Raji (cell line): Measurements from ENCODE around the gene APBB1.

Source experiments
- POLR2A ChIP-seq: IDR thresholded peaks from 2 replicates; pipeline ENCODE4 v1.6.1; 2011; ENCODE audit warnings: low read depth, low read length, control low read depth; ENCODE audit not compliant: insufficient read depth

Gene APBB1

GRCh38 chr11:6437423-6437822, 18.5 kb upstream of the APBB1 start:
- TF ChIP-seq POLR2A, result no peak

DNA sequence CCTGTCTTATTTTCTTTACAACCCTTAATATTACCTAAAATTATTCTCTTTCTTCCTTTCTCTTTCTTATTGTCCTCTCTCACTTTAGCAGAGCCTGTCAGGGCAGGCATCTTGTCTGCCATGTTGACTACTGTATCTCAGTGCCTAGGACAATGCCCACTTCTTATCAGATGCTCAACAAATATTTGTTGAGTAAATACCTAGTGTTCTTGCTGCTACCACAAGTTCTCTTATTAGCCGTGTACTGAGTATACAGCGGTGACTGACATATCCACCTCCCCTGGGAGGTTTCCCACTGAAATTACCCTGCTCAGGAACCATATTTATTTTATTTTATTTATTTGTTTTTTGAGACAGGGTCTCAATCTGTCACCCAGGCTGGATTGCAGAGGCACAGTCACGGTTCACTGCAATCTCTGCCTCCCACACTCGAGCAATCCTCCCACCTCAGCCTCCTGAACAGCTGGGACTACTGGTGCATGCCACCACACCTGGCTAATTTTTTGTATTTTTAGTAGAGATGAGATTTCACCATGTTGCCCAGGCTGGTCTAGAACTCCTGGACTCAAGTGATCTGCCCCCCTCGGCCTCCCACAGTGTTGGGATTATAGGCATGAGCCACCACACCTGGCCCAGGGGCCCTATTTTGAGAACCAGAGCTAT, 15.2 kb upstream of the APBB1 start:
- TF ChIP-seq POLR2A, result no peak

- no peak for TF ChIP-seq POLR2A
Observed at GRCh38 chr11:6431861-6432260, 13.0 kb upstream of the APBB1 start.

- no peak for TF ChIP-seq POLR2A
Observed at GRCh38 chr11:6427516-6427915, 8.6 kb upstream of the APBB1 start.

- no peak for TF ChIP-seq POLR2A
Observed at GRCh38 chr11:6420677-6421076, 1.8 kb upstream of the APBB1 start.

DNA sequence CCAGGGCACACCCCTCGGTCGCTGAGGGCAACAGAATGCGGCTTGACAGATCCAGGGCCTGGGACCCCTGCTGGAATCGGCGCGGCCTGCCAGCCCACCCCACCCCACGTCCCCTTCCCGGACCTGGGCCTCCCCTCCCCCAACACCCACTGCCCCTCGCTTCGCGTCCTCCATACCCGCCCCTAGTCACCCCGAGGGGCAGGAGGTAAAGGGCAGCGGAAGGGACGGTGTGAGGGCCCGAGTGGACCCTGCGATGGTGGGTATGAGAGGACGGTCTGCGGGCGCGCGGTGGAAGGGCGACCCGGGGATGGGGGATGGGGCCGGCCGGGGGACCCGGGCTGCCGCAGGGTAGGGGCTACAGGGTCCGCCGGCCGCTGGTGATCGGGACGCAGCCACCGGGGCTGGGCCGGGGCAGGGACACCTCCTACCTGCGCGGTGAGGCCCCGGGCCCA, 311 bp downstream of the APBB1 start:
- no peak for TF ChIP-seq POLR2A

GRCh38 chr11:6417907-6418556, 862 bp downstream of the APBB1 start:
- no peak for TF ChIP-seq POLR2A

DNA sequence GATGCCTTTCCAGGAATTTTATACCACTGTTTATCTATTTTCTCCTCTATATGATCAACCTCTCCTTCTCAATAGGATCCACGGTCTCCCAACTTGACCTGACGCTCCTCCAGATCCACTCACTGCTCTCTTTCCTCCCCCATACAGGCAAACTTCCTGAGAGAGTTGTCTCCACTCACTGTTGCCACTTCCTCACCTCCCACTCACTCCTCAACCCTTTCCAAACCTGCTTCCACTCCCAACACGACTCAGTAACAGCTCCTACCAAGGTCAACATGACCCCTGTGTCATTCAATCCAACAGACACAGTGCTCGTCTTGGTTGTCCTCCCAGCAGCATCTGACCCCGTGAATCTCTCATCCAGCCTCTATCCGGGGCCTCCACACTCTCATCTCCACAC, 3.1 kb downstream of the APBB1 start:
- no peak for TF ChIP-seq POLR2A

- TF ChIP-seq POLR2A, result no peak
Observed at GRCh38 chr11:6414874-6415328, 4.0 kb downstream of the APBB1 start.

DNA sequence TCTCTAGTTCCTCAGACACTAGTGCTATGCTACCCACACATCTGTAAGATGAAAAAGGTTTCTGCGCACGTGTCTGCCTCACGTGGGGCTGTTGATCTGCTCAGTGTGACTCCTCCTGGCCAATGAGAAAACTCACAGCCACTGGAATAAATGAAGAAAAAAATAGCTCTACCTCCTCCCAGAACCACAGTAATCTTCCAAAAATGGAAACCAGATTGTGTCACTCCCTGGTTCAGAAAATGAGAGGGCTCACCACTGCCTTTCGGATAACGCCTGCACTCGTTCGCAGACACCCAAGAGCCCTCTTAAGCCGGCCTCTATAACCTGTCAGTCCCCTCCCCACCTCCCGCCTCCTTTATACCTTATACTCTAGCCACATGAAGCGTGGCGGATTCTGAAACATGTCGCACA, 5.1 kb downstream of the APBB1 start:
- no peak for TF ChIP-seq POLR2A

DNA sequence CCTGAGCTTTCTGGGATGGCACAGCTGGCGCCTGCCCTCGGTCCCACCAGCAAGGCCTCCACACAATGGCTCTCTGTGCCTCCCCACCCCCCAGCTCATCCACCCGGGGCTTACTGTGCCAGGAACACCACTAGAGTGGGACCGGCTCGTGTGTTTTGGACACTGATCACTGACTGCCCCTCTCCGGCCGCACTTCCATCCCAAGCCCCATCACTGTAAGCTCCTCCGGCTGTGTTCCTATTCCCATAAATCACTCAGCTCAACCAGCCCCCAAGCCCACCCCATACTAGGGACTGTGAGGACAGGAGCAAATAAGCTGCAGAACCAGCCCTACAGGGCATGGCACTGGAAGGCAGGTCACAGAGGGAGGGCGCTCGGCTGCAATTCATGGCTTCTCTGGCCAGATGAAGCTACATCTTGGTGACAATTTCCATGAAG, 7.3 kb downstream of the APBB1 start:
- no peak for TF ChIP-seq POLR2A

DNA sequence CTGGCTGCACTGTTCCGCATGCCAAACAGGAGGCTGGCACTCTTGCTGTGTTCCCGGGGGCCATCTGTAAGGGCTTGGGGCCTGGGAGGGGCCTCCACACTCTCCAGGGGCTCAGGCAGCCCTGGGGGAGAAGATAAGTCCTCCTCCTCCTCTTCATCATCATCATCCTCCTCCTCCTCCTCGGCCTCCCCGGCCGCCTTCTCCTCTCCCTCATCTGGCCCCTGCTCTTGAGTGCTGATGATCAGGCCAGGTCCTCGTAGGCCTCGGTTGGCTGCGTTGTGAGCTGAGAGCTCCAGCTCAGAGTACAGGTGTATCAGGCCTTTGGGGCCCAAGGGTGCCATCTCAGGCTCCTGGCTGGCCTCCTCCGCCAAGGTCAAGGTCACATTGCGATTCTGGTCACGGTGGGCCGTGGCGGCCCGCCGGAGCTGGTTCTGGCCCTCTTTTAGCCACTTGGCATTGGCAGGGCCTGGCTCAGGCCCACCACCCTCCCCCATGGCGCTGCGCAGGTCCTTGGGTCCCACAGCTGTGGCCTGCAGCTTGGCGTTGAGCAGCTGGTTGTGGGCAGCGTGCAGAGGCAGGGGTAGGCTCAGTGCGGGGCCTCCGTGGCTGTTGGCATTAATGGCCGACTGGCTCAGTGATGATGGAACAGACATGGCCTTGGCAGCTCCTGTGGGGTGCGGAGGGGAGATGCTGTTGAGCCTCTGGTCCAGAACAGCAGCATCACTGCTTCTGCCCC, 8.0 kb downstream of the APBB1 start:
- no peak for TF ChIP-seq POLR2A

DNA sequence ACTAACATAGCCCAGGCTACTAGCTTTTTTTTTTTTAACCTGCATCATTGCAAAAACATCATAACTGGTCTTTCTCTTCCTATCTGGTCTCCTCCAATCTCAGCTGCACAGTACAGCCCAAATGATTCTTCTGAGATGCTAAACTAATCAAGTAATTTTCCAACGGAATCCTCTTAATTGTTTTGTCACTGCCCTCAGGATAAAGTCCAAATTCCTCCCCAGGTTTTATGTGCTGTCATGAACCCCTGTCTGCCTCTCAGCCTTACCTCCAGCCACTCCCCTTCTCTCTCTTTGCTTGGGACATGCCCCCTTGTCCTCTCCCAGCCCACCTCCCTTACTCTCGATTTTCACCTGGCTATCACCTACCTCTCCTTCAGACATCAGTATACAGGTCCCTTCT, 12.5 kb downstream of the APBB1 start:
- TF ChIP-seq POLR2A, result no peak

DNA sequence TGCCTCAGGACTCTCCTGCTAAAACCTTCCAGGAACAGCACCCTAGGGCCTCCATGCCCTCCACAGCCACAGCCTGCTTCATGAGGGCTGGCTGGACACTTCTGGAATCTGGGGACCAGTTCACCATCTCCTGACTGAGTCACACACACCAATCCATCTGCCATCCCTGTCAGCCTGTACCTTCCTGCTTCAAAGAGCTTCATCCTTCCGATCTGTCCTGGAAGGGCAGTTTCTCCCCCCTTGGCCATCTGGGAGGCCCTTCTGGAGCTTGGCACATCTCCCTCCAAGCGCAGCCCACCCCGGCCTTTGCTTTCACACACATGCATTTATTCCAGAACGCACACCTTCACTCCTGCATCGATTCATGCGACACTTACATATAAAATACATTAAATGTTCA, 13.0 kb downstream of the APBB1 start:
- TF ChIP-seq POLR2A, result no peak

DNA sequence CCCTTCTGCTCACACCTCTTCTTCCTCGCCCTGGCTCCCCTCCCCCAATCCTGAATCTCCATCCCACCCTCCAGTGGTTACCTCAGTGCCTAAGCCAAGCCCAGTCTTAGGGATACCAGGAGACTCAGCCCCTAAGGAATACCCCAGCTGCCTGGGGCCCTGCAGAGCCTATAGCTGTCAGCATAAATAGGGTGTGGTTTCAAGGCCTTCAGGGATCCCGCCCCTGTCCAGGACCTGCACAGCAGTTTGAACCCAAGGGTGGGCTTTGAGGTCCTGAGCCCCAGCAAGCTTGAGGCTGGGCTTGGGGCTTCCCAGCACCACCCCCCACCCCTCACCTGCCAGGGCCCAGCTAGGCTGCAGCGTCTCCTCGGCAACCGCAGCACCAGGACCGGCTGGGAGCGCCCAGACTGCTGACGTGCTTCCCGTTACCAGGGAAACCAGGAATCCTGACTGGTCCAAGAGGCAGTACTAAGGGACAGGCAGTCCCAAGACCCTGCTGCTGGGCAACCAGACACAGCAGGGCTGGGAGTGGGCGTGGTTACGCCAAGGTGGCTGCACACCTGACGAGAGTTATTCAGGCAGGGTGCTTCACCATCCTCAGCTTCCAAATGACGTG, 13.7 kb downstream of the APBB1 start:
- TF ChIP-seq POLR2A, result no peak
